ENCODE data around the gene PAX8.

The PAX8 gene

DNA sequence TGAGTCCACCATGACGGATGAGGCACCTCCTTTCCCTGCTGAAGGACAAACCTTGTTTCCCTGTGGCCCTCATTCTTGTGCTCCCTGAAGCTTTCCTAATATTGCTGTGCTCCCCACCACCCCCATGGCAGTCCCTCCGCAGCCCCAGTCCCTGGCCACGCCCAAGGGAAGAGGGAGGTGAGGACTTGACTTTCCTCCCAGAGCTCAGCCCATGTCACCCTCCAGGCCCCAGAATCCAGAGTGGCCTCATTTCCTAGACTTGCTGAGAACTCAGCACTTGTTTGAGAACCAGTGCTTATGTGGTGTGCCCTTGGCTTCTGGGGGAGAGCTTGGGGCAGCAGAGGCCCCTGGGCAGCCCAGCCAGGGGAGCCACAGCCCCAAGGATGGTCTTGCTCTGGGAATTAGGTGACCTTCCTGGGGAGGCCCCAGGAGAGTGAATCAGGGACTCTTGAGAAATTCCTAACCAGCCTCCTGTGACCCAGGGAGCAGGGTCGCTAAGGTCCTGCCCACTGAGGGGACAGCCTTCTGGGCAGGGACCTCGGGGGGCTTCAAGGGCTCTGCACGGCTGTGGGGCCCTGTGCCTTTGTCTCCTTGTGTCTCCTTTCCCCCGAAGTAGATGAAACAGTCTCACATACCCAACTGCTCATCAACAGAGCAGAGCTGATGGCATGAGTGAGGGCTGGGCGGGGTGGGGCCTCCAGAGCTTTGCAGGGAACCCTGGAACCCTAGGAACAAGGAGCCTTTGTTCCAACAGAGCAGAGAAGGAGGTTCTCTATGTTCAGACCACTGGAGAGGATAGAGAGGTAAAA is 77.0 kb downstream of the PAX8 start:
- no peak for DNase-seq

- no peak for DNase-seq
Observed at GRCh38 chr2:113200736-113201490, 77.8 kb downstream of the PAX8 start.

- no peak for DNase-seq
Observed at GRCh38 chr2:113200236-113200635, 78.5 kb downstream of the PAX8 start.

- DNase-seq = peak; percentile 54
Observed at GRCh38 chr2:113198790-113199612, 79.7 kb downstream of the PAX8 start.

DNA sequence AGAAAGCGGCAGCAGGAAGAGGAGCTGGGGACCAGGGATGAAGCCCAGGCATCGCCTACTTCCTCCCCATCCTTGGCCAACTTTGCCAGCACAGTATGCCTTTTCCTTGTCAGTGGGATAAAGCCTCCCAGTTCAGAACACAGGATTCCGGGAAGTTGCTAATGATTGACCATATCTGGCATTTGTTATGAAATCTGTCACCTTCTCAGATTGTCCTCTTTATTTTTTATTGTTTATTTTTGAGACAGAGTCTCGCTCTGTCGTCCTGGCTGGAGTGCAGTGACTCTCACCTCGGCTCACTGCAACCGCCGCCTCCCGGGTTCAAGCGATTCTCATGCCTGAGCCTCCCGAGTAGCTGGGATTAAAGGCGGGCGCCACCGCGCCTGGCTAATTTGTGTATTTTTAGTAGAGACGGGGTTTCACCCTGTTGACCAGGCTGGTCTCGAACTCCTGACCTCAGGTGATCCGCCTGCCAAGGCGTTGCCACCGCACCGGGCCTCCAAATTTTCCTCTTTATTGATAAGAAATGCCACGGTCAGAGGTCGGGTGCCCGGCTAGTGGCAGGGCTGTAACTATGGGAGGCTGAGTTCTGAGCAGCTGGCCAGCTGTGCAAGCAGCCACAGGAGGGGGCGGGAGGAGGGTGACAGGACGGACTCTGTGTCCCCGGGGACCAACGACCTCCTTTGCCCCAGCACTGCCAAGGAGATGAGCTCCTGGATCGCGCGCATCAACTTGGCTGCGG is 80.5 kb downstream of the PAX8 start:
- no peak for DNase-seq

DNA sequence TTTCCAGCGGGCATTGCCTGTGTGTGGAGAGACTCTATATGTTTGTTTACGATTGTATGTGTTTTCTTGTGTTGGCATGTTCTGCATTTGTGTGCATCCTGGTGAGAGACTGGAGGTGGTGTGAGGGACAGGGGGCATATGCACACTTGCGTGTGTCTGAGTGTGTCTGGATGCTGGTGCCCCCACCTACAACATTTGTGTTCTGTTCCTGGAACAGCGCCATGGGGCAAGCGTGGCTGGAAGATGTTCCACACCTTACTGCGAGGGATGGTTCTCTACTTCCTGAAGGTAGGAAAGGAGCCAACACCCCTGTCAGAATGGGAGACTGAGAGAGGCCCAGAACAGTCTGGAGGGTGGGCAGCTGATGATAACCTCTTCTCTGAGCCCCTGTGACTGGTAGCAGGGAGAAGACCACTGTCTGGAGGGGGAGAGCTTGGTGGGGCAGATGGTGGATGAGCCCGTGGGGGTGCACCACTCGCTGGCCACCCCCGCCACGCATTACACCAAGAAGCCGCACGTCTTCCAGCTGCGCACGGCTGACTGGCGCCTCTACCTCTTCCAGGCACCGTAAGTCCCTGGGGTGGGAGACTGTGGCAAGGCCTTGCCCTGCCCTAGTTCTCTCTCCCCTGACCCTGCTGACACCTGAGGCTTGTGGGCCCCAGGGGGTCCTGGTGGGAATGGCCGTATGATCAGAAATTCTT is 81.2 kb downstream of the PAX8 start:
- no peak for DNase-seq

GRCh38 chr2:113196839-113197238 is 81.9 kb downstream of the PAX8 start:
- DNase-seq = no peak

- no peak for DNase-seq
Observed at GRCh38 chr2:113195923-113196501, 82.7 kb downstream of the PAX8 start.

- DNase-seq = no peak
Observed at GRCh38 chr2:113192459-113193100, 86.1 kb downstream of the PAX8 start.

GRCh38 chr2:113190871-113191270 is 87.8 kb downstream of the PAX8 start:
- DNase-seq = no peak

GRCh38 chr2:113187771-113188170 is 91.0 kb downstream of the PAX8 start:
- DNase-seq = no peak

- no peak for DNase-seq
Observed at GRCh38 chr2:113186433-113186796, 92.3 kb downstream of the PAX8 start.

GRCh38 chr2:113185664-113186432 is 92.9 kb downstream of the PAX8 start:
- no peak for DNase-seq

DNA sequence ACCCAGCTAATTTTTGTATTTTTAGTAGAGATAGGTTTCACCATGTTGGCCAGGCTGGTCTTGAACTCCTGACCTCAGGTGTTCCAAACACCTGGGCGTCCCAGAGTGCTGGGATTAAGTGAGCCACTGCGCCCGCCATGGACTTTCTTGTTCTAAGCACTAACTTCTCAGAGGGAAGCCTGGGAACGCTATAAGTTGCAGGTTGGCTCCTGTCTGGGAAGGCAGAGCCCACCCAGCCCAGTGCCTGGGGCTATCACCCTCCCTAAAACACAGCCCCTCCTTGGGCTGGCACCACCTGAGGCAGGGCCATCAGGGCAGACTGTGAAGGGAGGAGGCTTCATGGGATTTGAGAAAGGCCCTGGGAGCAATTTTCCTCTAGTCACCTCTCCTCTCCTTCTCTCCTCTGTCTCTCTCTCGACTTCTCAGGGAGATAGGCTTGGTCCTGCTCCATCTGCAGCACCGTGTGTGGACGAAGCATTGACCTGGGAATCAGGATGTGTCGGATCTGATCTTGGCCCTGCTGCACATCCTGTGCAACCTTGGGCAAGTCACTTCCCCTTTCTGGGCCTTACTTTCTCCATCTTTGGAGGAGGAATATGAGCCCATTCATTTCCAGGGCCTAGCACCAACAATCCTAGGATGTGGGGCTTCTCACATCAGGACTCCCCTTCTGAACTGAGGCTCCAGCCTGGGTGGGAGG is 94.0 kb downstream of the PAX8 start:
- DNase-seq = no peak

GRCh38 chr2:113183703-113184102 is 95.0 kb downstream of the PAX8 start:
- DNase-seq = no peak

DNA sequence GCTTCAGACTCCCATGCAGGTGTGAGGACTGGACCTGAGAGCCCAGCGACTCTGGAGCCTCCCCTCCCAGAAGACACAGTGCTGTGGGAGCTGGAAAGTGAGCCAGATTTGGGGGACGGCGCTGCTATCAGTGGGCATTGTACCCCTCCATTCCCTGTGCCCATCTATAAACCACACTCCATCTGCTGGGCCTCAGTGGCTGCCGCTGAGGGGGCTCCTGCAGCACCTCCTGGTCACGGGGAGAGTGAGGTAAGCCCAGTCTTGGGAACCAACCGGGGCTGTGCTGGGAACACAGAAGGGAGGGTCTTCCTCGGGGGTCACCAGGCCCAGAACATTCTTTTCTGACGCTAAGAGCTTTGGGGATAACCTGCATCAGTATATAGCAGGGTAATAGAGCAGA is 95.5 kb downstream of the PAX8 start:
- no peak for DNase-seq

DNA sequence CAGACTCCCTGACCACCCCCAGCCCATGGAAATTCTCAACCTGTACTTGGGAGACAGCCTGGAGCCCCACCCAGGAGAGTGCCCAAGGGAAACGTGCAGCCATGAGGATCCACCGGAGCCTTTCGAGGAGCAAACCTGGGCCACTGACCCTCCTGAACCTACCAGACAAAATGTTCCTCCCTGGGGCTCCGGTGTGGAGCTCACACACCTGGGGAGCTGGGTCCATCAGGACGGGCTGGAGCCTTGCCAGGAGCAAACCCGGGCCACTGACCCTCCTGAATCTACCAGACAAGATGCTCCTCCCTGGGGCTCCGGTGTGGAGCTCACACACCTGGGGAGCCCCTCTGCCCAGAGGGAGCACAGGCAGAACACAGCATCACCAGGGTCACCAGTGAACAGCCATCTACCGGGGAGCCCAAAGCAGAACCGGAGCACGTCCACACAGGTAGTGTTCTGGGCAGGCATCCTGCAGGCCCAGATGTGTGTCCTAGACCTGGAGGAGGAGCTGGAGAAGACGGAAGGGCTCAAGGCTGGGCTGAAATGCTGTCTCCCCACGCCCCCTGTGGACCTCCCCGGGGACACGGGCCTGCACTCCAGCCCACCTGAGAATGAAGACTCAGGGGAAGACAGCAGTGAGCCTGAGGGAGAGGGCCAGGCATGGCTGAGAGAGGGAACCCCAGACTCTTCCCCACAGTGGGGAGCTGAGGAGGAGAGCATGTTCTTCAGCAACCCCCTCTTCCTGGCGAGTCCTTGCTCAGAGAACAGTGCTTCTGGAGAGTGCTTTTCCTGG is 96.1 kb downstream of the PAX8 start:
- no peak for DNase-seq

GRCh38 chr2:113181258-113182051 is 97.3 kb downstream of the PAX8 start:
- no peak for DNase-seq
